Peyer's patch (tissue), 4 donors: ENCODE results near the gene NEK7.

ENCODE experiments used
- POLR2A ChIP-seq, 2 donors: fragments of 450-650 bp; IDR thresholded peaks; one replicate each; pipeline ENCODE4 v1.5.1; 2017; ENCODE audit warnings: antibody characterized with exemption in 2 of 2, mild to moderate bottlenecking in 2 of 2, moderate library complexity in 2 of 2
- TF ChIP-seq, protein P1 (sequence below), 6 experiments: fragments of 450-650 bp in 4 of 6; fragments of 200-600 bp in 2 of 6; sonication (generic) in 1 of 6; IDR thresholded peaks; one replicate each; pipeline ENCODE4 v1.5.1; 2017 to 2019; ENCODE audit warnings: antibody characterized with exemption in 6 of 6, mild to moderate bottlenecking in 3 of 6, moderate library complexity in 1 of 6

DNA sequence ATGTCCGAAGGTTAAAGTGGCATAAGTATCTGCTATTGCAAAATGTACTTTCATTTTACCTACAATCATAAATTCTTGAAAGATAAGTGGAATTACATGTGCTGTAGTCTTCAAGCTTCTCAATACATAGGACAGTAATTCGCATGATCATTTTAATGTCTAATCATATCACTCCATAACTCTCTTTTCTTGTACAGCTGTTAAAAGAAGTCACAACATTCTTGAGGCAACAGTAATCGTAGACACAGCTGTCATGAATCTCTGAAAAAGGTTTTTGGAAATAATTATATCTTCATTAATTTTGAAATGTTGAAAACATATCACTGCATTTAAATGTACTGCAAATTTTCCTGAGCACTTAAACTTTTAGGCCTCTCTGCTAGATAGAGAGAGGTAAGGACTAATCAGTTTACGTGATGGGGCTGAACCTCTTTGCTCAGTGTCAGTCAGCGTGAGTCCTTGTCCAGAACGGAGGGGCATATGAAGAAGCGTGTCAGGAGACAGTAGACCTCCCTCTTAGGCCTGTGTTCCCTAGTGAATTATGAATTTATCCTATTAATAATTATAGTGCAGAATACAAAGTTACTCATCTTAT, 133.4 kb downstream of the NEK7 start:
- TF ChIP-seq, protein P1, sequence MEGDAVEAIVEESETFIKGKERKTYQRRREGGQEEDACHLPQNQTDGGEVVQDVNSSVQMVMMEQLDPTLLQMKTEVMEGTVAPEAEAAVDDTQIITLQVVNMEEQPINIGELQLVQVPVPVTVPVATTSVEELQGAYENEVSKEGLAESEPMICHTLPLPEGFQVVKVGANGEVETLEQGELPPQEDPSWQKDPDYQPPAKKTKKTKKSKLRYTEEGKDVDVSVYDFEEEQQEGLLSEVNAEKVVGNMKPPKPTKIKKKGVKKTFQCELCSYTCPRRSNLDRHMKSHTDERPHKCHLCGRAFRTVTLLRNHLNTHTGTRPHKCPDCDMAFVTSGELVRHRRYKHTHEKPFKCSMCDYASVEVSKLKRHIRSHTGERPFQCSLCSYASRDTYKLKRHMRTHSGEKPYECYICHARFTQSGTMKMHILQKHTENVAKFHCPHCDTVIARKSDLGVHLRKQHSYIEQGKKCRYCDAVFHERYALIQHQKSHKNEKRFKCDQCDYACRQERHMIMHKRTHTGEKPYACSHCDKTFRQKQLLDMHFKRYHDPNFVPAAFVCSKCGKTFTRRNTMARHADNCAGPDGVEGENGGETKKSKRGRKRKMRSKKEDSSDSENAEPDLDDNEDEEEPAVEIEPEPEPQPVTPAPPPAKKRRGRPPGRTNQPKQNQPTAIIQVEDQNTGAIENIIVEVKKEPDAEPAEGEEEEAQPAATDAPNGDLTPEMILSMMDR (IDR thresholded peaks at IDR 0.05) = no peak
- TF ChIP-seq POLR2A (IDR thresholded peaks at IDR 0.05) = no peak
